ENCODE data around the gene VPS16.

DNA sequence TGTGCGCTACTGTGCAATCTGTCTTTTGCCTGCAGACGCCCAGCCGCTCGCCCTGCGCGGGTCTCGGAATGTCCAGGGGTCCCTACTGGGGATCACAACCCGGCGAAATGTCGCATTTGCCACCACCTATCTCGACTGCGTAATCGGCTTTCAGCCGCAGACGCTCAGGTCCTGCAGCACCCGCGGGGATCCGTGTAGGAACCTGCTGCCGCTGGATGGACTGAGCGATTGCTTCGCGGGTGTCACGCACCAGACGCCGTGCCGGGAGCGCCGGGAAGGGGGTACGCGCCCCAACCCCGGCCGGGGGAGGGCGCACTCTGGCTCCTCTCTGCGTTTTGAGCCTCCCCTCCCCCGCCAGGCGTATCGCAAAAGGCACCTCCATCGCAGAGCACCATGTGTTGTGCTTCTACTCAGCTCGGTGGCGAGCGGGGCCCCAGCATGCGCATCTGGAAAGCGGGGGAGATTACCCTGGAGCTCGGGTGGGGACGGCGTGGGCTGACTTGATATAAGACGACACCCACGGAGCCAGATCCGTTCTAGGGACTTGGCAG, 32.0 kb downstream of the VPS16 start:
- peak; percentile 49 for TF ChIP-seq CTCF (IDR thresholded peaks at IDR 0.05; ENCODE audit: poor library complexity, severe bottlenecking)
- TF ChIP-seq POLR2AphosphoS5 (IDR thresholded peaks at IDR 0.05), result peak; percentile 8

Measured in neural cell (in vitro differentiated cells).